NB4 (cell line): Measurements from ENCODE around the gene CPED1.

Experiments
- MYC ChIP-seq: IDR thresholded peaks from 2 replicates; pipeline ENCODE4 v1.6.1; 2011; ENCODE audit warnings: low read depth, low read length
- POLR2A ChIP-seq: IDR thresholded peaks from 2 replicates; pipeline ENCODE4 v1.6.1; 2011; ENCODE audit warnings: mild to moderate bottlenecking; ENCODE audit not compliant: insufficient read length; ENCODE audit errors: extremely low read depth
- TF ChIP-seq, protein P1 (sequence below): IDR thresholded peaks from one replicate; pipeline ENCODE4 v1.5.1; 2012; ENCODE audit warnings: low read depth, low read length
- TF ChIP-seq, protein P2 (sequence below): IDR thresholded peaks from 2 replicates; pipeline ENCODE4 v1.6.1; 2011; ENCODE audit warnings: low read depth, low read length

DNA sequence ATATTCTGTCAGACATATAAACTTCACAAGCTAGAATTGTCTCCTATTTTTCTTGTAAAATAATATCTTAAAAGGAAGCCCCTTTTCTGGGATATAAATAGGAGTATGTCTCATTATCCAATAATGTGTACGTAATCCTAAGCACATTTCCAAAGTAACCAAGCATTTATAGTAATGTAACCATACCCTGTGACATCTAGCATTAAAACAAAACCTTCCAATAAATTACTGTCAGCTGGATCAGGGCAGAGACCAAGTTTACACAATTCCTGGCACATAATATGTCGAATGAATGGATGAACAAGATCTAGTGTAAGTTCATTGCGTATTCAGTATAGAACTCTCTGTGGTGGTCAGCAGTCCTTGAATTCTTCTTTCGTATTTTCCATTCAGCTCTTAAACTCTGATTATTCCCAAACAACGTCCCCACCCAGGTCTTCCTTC lies 14.3 kb downstream of the CPED1 start:
- TF ChIP-seq, protein P1, sequence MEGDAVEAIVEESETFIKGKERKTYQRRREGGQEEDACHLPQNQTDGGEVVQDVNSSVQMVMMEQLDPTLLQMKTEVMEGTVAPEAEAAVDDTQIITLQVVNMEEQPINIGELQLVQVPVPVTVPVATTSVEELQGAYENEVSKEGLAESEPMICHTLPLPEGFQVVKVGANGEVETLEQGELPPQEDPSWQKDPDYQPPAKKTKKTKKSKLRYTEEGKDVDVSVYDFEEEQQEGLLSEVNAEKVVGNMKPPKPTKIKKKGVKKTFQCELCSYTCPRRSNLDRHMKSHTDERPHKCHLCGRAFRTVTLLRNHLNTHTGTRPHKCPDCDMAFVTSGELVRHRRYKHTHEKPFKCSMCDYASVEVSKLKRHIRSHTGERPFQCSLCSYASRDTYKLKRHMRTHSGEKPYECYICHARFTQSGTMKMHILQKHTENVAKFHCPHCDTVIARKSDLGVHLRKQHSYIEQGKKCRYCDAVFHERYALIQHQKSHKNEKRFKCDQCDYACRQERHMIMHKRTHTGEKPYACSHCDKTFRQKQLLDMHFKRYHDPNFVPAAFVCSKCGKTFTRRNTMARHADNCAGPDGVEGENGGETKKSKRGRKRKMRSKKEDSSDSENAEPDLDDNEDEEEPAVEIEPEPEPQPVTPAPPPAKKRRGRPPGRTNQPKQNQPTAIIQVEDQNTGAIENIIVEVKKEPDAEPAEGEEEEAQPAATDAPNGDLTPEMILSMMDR: no peak
- TF ChIP-seq POLR2A (no peak), MYC (no peak)
- TF ChIP-seq, protein P2, sequence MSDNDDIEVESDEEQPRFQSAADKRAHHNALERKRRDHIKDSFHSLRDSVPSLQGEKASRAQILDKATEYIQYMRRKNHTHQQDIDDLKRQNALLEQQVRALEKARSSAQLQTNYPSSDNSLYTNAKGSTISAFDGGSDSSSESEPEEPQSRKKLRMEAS: no peak
